HEK293 (cell line): Measurements from ENCODE around the gene DKK2.

Source experiments
- BCL6B ChIP-seq: fragments of 450-650 bp; formaldehyde crosslinking; IDR thresholded peaks from 2 replicates; pipeline ENCODE4 v1.5.1; 2017; ENCODE audit warnings: missing biosample characterization, missing genetic modification characterization
- GLIS1 ChIP-seq: fragments of 450-650 bp; formaldehyde crosslinking; IDR thresholded peaks from 2 replicates; pipeline ENCODE4 v1.5.1; 2016; ENCODE audit warnings: missing biosample characterization, missing genetic modification characterization
- KLF8 ChIP-seq: fragments of 450-650 bp; formaldehyde crosslinking; IDR thresholded peaks from 2 replicates; pipeline ENCODE4 v1.5.1; 2016; ENCODE audit warnings: missing biosample characterization, missing genetic modification characterization
- KLF9 ChIP-seq: fragments of 450-650 bp; formaldehyde crosslinking; IDR thresholded peaks from 2 replicates; pipeline ENCODE4 v1.5.1; 2016; ENCODE audit warnings: missing biosample characterization, missing genetic modification characterization, low read depth
- PRDM6 ChIP-seq: fragments of 450-650 bp; formaldehyde crosslinking; IDR thresholded peaks from 2 replicates; pipeline ENCODE4 v1.5.1; 2017; ENCODE audit warnings: missing biosample characterization, missing genetic modification characterization
- RBAK ChIP-seq: fragments of 450-650 bp; formaldehyde crosslinking; IDR thresholded peaks from 2 replicates; pipeline ENCODE4 v1.5.1; 2016; ENCODE audit warnings: missing biosample characterization, missing genetic modification characterization
- ZBTB20 ChIP-seq: fragments of 450-650 bp; formaldehyde crosslinking; IDR thresholded peaks from 2 replicates; pipeline ENCODE4 v1.5.1; 2016; ENCODE audit warnings: missing biosample characterization, missing genetic modification characterization
- ZBTB7A ChIP-seq: fragments of 450-650 bp; formaldehyde crosslinking; IDR thresholded peaks from 2 replicates; pipeline ENCODE4 v1.5.1; 2016; ENCODE audit warnings: low read depth, missing biosample characterization, missing genetic modification characterization
- ZFP3 ChIP-seq: fragments of 450-650 bp; formaldehyde crosslinking; IDR thresholded peaks from 2 replicates; pipeline ENCODE4 v1.5.1; 2016; ENCODE audit warnings: low read depth, missing biosample characterization, missing genetic modification characterization
- ZFP37 ChIP-seq: fragments of 450-650 bp; formaldehyde crosslinking; IDR thresholded peaks from 2 replicates; pipeline ENCODE4 v1.5.1; 2016; ENCODE audit warnings: missing biosample characterization, missing genetic modification characterization
- ZFP69B ChIP-seq: fragments of 450-650 bp; formaldehyde crosslinking; IDR thresholded peaks from 2 replicates; pipeline ENCODE4 v1.5.1; 2016; ENCODE audit warnings: missing biosample characterization, missing genetic modification characterization
- ZNF10 ChIP-seq: fragments of 450-650 bp; formaldehyde crosslinking; IDR thresholded peaks from 2 replicates; pipeline ENCODE4 v1.5.1; 2017; ENCODE audit warnings: missing biosample characterization, missing genetic modification characterization
- ZNF121 ChIP-seq: fragments of 450-650 bp; formaldehyde crosslinking; IDR thresholded peaks from 2 replicates; pipeline ENCODE4 v1.5.1; 2016; ENCODE audit warnings: missing biosample characterization, missing genetic modification characterization
- ZNF175 ChIP-seq: fragments of 450-650 bp; formaldehyde crosslinking; IDR thresholded peaks from 2 replicates; pipeline ENCODE4 v1.5.1; 2016; ENCODE audit warnings: missing biosample characterization, missing genetic modification characterization
- ZNF202 ChIP-seq: fragments of 450-650 bp; formaldehyde crosslinking; IDR thresholded peaks from 2 replicates; pipeline ENCODE4 v1.5.1; 2016; ENCODE audit warnings: missing biosample characterization, missing genetic modification characterization, borderline replicate concordance
- ZNF324 ChIP-seq: fragments of 450-650 bp; formaldehyde crosslinking; IDR thresholded peaks from 2 replicates; pipeline ENCODE4 v1.5.1; 2016; ENCODE audit warnings: missing biosample characterization, missing genetic modification characterization
- ZNF341 ChIP-seq: fragments of 450-650 bp; formaldehyde crosslinking; IDR thresholded peaks from 2 replicates; pipeline ENCODE4; 2016; ENCODE audit warnings: low read depth, missing biosample characterization, missing genetic modification characterization
- ZNF416 ChIP-seq: fragments of 450-650 bp; formaldehyde crosslinking; IDR thresholded peaks from 2 replicates; pipeline ENCODE4 v1.5.1; 2016; ENCODE audit warnings: missing biosample characterization, missing genetic modification characterization
- ZNF449 ChIP-seq: fragments of 450-650 bp; formaldehyde crosslinking; IDR thresholded peaks from 2 replicates; pipeline ENCODE4 v1.5.1; 2017; ENCODE audit warnings: missing biosample characterization, mild to moderate bottlenecking, missing genetic modification characterization, moderate library complexity
- ZNF514 ChIP-seq: fragments of 450-650 bp; formaldehyde crosslinking; IDR thresholded peaks from 2 replicates; pipeline ENCODE4 v1.5.1; 2016; ENCODE audit warnings: missing biosample characterization, missing genetic modification characterization
- ZNF558 ChIP-seq: fragments of 450-650 bp; formaldehyde crosslinking; IDR thresholded peaks from 2 replicates; pipeline ENCODE4 v1.5.1; 2016; ENCODE audit warnings: missing biosample characterization, missing genetic modification characterization
- ZNF560 ChIP-seq: fragments of 450-650 bp; formaldehyde crosslinking; IDR thresholded peaks from 2 replicates; pipeline ENCODE4 v1.5.1; 2017; ENCODE audit warnings: missing biosample characterization, missing genetic modification characterization, borderline replicate concordance
- ZNF571 ChIP-seq: fragments of 450-650 bp; formaldehyde crosslinking; IDR thresholded peaks from 2 replicates; pipeline ENCODE4 v1.5.0; 2017; ENCODE audit warnings: missing biosample characterization, missing genetic modification characterization
- ZNF585B ChIP-seq: fragments of 450-650 bp; formaldehyde crosslinking; IDR thresholded peaks from 2 replicates; pipeline ENCODE4 v1.5.1; 2016; ENCODE audit warnings: missing biosample characterization, missing genetic modification characterization
- ZNF610 ChIP-seq: fragments of 450-650 bp; formaldehyde crosslinking; IDR thresholded peaks from 2 replicates; pipeline ENCODE4 v1.5.1; 2016; ENCODE audit warnings: missing biosample characterization, missing genetic modification characterization, borderline replicate concordance
- ZNF621 ChIP-seq: fragments of 450-650 bp; formaldehyde crosslinking; IDR thresholded peaks from 2 replicates; pipeline ENCODE4 v1.5.1; 2017; ENCODE audit warnings: missing biosample characterization, missing genetic modification characterization
- ZNF623 ChIP-seq: fragments of 450-650 bp; formaldehyde crosslinking; IDR thresholded peaks from 2 replicates; pipeline ENCODE4 v1.5.1; 2016; ENCODE audit warnings: missing biosample characterization, missing genetic modification characterization
- ZNF624 ChIP-seq: fragments of 450-650 bp; formaldehyde crosslinking; IDR thresholded peaks from 2 replicates; pipeline ENCODE4 v1.5.1; 2017; ENCODE audit warnings: missing biosample characterization, missing genetic modification characterization
- ZNF701 ChIP-seq: fragments of 450-650 bp; formaldehyde crosslinking; IDR thresholded peaks from 2 replicates; pipeline ENCODE4 v1.5.1; 2016; ENCODE audit warnings: missing biosample characterization, missing genetic modification characterization
- ZNF776 ChIP-seq: fragments of 450-650 bp; formaldehyde crosslinking; IDR thresholded peaks from 2 replicates; pipeline ENCODE4 v1.5.0; 2017; ENCODE audit warnings: missing biosample characterization, missing genetic modification characterization, borderline replicate concordance
- ZNF843 ChIP-seq: fragments of 450-650 bp; formaldehyde crosslinking; IDR thresholded peaks from 2 replicates; pipeline ENCODE4 v1.5.1; 2016; ENCODE audit warnings: missing biosample characterization, missing genetic modification characterization
- ZSCAN23 ChIP-seq: fragments of 450-650 bp; formaldehyde crosslinking; IDR thresholded peaks from 2 replicates; pipeline ENCODE4 v1.5.1; 2016; ENCODE audit warnings: missing biosample characterization, missing genetic modification characterization
- TF ChIP-seq, protein P1 (sequence below): fragments of 450-650 bp; formaldehyde crosslinking; IDR thresholded peaks from 2 replicates; pipeline ENCODE4 v1.5.1; 2016; ENCODE audit warnings: missing biosample characterization, missing genetic modification characterization, low read depth
- TF ChIP-seq, protein P2 (sequence below): fragments of 450-650 bp; formaldehyde crosslinking; IDR thresholded peaks from 2 replicates; pipeline ENCODE4 v1.5.0; 2017; ENCODE audit warnings: missing biosample characterization, missing genetic modification characterization, borderline replicate concordance

The DKK2 gene

GRCh38 chr4:107071108-107071507 is 35.0 kb upstream of the DKK2 start (continued):
- TF ChIP-seq ZNF701 (no peak), PRDM6 (no peak), ZNF449 (no peak), ZNF121 (tag by site-specific recombination) (no peak), ZFP3 (tag by site-specific recombination) (no peak), ZNF175 (tag by site-specific recombination) (no peak), ZNF341 (tag by site-specific recombination) (no peak), ZNF560 (tag by site-specific recombination) (no peak), ZNF585B (tag by site-specific recombination) (no peak), ZNF610 (tag by site-specific recombination) (no peak), ZFP69B (no peak), ZNF776 (tag by site-specific recombination) (no peak), BCL6B (no peak), RBAK (tag by site-specific recombination) (no peak), ZNF571 (tag by site-specific recombination) (no peak), ZNF514 (tag by site-specific recombination) (no peak), ZNF416 (tag by site-specific recombination) (no peak), ZSCAN23 (no peak), GLIS1 (tag by site-specific recombination) (peak; percentile 31; the same call in 1 of the 2 replicates), ZBTB7A (tag by site-specific recombination) (no peak), ZBTB20 (tag by site-specific recombination) (no peak), ZNF202 (tag by site-specific recombination) (no peak), ZNF623 (no peak), ZNF624 (tag by site-specific recombination) (no peak), KLF9 (tag by site-specific recombination) (no peak), ZNF843 (tag by site-specific recombination) (0 out of 2 replicates have a peak, but pooled peaks have one; percentile 37), ZNF10 (tag by site-specific recombination) (no peak), KLF8 (tag by site-specific recombination) (peak; percentile 72; the same call in 1 of the 2 replicates), ZFP37 (tag by site-specific recombination) (no peak), ZNF558 (tag by site-specific recombination) (no peak), ZNF621 (tag by site-specific recombination) (no peak), ZNF324 (tag by site-specific recombination) (no peak)
- TF ChIP-seq, protein P1, sequence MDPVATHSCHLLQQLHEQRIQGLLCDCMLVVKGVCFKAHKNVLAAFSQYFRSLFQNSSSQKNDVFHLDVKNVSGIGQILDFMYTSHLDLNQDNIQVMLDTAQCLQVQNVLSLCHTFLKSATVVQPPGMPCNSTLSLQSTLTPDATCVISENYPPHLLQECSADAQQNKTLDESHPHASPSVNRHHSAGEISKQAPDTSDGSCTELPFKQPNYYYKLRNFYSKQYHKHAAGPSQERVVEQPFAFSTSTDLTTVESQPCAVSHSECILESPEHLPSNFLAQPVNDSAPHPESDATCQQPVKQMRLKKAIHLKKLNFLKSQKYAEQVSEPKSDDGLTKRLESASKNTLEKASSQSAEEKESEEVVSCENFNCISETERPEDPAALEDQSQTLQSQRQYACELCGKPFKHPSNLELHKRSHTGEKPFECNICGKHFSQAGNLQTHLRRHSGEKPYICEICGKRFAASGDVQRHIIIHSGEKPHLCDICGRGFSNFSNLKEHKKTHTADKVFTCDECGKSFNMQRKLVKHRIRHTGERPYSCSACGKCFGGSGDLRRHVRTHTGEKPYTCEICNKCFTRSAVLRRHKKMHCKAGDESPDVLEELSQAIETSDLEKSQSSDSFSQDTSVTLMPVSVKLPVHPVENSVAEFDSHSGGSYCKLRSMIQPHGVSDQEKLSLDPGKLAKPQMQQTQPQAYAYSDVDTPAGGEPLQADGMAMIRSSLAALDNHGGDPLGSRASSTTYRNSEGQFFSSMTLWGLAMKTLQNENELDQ (tag by site-specific recombination) = no peak
- TF ChIP-seq, protein P2, sequence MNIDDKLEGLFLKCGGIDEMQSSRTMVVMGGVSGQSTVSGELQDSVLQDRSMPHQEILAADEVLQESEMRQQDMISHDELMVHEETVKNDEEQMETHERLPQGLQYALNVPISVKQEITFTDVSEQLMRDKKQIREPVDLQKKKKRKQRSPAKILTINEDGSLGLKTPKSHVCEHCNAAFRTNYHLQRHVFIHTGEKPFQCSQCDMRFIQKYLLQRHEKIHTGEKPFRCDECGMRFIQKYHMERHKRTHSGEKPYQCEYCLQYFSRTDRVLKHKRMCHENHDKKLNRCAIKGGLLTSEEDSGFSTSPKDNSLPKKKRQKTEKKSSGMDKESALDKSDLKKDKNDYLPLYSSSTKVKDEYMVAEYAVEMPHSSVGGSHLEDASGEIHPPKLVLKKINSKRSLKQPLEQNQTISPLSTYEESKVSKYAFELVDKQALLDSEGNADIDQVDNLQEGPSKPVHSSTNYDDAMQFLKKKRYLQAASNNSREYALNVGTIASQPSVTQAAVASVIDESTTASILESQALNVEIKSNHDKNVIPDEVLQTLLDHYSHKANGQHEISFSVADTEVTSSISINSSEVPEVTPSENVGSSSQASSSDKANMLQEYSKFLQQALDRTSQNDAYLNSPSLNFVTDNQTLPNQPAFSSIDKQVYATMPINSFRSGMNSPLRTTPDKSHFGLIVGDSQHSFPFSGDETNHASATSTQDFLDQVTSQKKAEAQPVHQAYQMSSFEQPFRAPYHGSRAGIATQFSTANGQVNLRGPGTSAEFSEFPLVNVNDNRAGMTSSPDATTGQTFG (tag by site-specific recombination) = no peak
